ENCODE results near the gene ABCB8.
"Not testable (repeated sequence)": the region's sequence is repeated elsewhere in the genome, so short reads cannot be mapped to it uniquely, and the experiment has no call there.

ABCB8 gene

DNA sequence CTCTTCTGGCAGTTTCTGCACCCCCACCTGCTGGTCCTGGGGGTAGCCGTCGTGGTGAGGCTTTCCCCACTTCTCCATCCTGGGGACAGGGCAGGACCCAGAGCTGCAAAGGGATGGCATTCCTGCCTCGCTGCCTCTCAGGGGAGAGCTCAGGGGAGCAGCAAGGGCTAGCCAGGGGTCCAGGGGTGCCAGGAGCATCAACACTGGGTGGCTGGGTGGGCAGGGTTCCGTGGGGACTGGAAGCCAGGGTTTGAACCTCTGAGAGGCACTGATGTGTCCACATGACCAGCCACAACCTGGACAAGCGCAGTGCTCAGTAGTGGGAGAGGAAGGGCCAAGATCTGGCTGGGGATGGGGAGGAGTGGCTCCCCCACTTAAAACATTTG, 5.6 kb downstream of the ABCB8 start:
- no peak for DNase-seq (ENCODE audit: low read depth in 2 of 2, low spot score in 1 of 2)

DNA sequence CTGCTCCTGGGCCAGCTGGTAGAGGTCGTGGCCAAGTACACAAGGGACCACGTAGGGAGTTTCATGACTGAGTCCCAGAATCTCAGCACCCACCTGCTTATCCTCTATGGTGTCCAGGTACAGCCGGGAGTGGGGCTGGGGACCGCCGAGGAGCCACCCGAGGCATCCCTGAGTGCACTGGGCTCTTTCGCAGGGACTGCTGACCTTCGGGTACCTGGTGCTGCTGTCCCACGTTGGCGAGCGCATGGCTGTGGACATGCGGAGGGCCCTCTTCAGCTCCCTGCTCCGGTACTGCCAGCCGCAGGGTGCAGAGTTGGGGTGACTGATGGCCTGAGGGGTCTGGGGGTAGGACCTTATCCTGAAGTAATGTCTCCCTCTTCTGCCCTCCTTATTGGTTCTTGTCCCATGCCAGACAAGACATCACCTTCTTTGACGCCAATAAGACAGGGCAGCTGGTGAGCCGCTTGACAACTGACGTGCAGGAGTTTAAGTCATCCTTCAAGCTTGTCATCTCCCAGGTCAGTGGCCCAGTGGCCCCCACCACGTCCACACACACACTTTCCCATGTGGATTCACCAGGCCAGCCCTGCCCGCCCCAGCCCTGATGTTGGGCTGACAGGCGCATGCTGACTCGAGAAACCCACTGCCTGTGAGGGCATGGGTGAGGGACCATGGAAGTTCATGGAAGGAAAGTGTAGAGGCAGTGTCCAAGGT, 6.2 kb downstream of the ABCB8 start:
- DNase-seq (ENCODE audit: low read depth in 2 of 2, low spot score in 1 of 2) = no peak

DNA sequence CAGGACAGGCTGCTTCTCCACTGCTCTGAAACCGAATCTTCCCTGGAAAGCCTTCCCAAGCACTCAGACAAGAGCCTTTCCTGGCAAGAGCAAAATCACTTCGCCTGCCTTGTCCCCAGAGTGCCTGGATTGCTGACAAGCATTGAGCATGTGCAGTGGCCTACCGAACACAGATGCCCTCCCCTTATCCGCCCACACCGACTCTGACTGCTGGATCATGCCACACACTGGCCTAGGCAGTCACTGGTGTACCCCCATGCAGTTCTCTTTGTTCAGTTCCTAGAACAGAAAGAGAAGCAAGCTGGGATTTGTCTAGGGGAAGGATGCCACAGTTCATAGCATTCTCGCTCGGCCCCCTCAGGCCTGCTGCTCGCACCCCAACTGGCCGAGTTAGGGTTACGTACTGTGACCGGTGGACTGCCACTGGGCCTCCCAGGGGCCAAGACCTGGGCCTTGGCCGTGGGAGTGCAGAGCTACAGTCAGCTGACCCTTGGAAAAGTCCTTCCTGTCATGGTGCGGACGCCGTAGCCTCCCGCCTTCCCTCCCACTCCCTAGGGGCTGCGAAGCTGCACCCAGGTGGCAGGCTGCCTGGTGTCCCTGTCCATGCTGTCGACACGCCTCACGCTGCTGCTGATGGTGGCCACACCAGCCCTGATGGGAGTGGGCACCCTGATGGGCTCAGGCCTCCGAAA, 6.9 kb downstream of the ABCB8 start:
- no peak for DNase-seq (ENCODE audit: low read depth in 2 of 2, low spot score in 1 of 2)

DNA sequence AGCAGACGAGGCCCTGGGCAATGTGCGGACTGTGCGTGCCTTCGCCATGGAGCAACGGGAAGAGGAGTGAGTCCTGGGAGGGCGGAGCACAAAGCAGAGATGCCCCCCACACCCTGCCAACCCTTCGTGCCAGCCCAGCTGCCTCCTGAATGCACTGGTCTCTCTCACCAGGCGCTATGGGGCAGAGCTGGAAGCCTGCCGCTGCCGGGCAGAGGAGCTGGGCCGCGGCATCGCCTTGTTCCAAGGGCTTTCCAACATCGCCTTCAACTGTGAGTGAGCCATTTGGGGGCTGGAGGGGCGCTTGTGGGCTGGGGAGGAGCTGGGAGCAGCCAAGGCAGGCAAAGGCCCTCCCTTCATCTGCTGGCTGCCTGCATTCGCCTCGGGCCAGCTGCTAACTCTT, 7.7 kb downstream of the ABCB8 start:
- no peak for DNase-seq (ENCODE audit: low read depth in 2 of 2, low spot score in 1 of 2)

DNA sequence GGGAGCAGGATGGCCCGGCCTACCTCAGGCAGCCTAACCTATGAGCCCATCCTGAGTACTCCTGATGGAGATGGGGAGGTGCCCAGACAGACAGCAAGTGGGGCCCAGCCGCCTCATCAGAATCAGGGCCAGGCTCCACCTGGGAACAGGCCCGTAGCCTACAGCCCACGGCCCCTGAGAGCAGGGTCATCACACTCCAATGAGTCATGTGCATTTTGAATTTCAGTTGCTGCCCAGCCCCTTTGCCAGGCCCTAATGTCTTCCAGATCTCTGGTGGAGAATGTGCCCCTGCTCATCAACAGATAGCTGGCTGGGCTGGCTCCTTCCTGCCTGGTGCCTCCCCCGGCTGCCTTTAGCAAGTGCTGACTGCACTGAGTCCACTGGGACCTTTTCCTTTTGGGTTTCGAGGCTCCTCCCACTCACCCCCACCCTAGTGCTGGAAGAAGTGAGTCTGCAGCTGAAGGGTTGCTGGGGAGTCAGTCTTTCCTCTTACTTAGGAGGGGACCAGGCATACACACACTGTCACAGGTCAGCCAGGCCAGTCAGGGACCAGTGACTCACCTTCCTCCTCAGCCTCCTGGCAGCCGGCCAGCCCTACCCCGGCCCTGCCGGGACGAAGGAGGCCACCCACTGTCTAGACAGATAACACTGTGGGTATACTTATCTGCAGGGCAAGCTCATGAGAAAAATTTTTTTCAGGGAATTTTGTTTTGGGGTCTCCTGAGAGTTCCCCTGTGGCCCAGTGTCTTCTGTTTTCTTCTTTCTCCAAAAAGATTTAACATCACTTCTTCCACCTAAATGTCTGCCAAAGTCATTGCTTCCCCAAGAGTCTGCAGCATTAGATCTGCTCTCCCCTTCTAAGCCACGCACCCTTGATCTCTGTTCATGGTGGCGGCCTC, 10.9 kb downstream of the ABCB8 start:
- peak in 1 of 2 donors; percentile 66 for DNase-seq (ENCODE audit: low read depth in 2 of 2, low spot score in 1 of 2)

DNA sequence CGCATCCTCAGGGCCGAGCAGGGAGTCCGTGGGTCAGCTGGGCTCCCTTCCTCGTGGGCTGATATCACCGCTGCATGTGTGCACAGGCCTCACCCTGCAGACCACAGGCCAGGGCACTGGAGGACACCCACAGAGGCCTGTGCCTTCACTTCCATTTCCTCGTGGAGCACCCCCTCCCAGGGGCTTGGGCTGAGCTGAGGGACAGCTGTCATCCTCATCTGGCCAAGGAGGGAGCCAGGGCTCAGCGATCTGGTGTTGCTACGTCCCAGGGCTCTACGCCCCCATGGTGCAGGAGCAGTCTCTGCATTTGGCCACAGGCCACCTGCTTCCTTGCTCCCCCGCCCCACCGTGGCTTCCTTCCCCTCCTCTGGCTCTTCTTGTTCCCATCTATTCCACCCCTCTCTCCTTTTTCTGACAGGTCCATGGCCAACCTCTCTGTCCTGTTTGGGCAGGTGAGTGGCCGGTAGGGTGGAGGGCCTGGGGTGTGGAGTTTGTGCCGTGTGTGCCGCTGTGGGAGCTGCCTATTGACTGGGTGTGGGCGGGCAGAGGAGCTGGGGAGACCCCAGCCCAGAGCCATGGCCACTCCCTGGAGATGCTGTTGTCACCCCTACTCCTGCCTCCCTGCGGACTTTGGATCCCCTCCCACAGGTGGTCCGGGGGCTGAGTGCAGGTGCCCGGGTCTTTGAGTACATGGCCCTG, 11.7 kb downstream of the ABCB8 start:
- DNase-seq (ENCODE audit: low read depth in 2 of 2, low spot score in 1 of 2) = no peak

DNA sequence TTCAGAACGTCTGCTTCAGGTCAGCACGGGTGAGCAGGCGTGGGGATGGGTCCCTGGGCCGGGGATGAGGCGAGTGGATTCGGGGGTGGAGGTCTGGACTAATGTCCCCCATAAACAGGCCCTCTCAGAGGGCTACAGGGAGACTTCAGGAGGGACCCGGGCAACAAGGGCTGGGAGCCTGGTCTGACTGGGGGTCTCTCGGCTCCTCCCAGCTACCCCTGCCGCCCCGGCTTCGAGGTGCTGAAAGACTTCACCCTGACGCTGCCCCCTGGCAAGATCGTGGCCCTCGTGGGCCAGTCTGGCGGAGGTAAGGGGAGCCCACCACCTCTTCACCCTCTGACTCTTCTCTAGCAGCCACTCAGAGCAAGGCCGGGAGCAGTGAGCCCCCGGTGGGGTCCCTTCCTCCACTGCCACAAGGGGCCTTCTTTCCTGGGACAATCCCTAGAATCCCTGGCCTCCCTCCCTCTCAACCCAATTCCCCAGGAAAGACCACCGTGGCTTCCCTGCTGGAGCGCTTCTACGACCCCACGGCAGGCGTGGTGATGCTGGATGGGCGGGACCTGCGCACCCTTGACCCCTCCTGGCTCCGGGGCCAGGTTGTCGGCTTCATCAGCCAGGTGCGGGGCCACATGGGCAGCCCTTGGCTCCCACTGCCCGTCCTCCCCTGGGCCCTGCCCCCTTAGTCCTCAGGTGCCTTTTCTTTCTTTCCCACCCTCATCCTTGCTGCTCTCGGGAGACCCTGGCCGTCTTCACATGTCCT, 12.5 kb downstream of the ABCB8 start:
- DNase-seq (ENCODE audit: low read depth in 2 of 2, low spot score in 1 of 2) = no peak

DNA sequence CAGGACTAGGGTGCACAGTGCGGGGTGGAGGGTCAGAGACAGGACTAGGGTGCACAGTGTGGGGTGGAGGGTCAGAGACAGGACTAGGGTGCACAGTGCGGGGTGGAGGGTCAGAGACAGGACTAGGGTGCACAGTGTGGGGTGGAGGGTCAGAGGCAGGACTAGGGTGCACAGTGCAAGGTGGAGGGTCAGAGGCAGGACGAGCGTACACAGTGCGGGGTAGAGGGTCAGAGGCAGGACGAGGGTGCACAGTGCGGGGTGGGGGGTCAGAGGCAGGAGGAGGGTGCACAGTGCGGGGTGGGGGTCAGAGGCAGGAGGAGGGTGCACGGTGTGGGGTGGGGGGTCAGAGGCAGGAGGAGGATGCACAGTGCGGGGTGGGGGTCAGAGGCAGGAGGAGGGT, 15.2 kb downstream of the ABCB8 start:
- DNase-seq (ENCODE audit: low read depth in 2 of 2, low spot score in 1 of 2) = not testable (repeated sequence)

DNA sequence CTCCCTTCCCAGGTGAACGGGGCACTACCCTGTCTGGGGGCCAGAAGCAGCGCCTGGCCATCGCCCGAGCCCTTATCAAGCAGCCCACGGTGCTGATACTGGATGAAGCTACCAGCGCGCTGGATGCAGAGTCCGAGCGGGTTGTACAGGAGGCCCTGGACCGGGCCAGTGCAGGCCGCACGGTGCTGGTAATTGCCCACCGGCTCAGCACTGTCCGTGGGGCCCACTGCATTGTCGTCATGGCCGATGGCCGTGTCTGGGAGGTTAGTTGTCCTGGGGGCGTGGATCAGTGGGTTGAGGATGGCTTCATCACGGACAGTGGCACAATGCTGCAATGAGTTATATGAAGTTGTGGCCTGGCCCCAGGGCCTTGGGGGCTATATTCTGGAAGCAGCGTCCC, 15.7 kb downstream of the ABCB8 start:
- no peak for DNase-seq (ENCODE audit: low read depth in 2 of 2, low spot score in 1 of 2)

DNA sequence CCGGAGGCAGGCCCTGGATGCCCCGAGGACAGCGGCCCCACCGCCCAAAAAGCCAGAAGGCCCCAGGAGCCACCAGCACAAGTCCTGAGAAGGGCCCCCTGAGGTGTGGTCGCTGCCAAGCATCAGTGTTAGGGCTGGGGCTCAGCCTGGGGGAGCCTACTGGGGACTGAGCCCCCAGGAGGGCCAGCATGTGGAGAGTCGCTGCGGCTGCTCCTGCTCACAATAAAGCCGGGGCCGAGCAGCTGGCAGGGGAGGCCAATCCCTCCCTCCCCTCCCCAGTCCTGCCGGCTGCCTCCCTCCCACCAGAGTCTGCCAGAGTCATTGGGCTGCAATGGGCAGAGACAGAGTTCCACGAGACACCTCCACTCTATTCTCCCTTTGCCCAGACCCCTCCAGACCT, 17.0 kb downstream of the ABCB8 start:
- DNase-seq (ENCODE audit: low read depth in 2 of 2, low spot score in 1 of 2) = no peak

DNA sequence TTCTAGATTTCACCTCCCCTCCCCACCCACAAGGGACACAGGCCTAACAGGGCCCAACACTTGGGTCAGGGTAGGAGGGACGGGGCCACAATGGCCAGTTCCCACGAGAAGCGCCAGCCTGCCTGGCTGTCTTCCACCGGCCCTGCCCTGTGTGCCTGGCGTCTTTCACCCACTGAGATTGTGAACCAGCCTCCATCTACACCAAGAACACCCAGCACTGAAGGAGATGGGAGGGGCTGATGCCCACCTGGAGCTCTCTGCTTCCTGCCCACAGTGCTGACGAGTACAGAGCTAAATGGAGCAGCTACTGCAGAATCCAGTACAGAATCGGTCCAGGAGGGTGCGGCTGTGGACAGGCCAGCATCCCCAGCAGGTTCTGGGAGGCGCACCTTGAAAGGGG, 17.7 kb downstream of the ABCB8 start:
- no peak for DNase-seq (ENCODE audit: low read depth in 2 of 2, low spot score in 1 of 2)

DNA sequence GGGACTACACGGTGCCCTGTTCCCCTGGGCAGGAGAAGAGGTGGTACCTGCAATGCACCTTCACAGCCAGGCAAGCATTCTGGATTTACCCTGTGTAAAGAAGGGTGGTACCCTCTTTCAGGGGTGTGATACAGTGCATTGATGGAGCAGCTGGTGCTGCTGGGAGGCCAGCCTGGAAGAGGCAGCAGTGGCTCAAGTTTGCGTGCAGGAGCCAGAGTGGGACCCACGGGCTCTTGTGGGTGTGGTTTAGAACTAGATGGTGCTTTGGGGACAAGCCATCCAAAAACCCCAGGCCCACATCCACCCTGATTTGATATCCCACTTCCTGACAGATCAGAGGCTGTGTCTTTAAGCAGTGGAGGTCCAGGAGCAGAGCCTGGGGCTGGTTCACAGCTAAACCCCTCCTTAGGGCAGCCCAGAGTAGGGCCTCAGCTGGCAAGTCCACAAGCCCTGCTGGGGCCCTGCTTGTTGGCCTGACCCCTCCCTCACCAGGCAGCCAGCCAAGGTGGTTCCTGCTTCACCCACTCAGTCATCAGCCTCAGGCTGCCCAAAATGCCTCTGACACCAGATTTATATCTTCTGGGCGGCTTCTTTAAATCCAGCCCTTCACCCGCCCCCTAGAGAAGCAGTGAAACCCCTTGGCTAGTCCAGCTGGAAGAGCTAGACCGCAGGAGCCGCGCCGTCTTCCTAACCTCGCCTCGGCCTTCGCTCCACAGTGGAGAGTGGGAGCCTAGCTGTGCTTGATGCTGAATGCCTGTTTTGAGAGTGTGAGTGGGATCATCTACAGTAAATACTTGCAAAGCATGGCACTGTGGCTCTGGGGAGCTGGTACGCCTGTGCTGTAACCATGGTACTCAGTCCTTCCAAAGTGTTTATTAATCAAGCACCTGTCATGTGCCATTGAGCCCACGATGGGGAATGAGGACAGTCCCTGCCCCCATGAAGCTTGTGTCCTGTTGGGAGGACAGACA, 18.6 kb downstream of the ABCB8 start:
- no peak for DNase-seq (ENCODE audit: low read depth in 2 of 2, low spot score in 1 of 2)

DNA sequence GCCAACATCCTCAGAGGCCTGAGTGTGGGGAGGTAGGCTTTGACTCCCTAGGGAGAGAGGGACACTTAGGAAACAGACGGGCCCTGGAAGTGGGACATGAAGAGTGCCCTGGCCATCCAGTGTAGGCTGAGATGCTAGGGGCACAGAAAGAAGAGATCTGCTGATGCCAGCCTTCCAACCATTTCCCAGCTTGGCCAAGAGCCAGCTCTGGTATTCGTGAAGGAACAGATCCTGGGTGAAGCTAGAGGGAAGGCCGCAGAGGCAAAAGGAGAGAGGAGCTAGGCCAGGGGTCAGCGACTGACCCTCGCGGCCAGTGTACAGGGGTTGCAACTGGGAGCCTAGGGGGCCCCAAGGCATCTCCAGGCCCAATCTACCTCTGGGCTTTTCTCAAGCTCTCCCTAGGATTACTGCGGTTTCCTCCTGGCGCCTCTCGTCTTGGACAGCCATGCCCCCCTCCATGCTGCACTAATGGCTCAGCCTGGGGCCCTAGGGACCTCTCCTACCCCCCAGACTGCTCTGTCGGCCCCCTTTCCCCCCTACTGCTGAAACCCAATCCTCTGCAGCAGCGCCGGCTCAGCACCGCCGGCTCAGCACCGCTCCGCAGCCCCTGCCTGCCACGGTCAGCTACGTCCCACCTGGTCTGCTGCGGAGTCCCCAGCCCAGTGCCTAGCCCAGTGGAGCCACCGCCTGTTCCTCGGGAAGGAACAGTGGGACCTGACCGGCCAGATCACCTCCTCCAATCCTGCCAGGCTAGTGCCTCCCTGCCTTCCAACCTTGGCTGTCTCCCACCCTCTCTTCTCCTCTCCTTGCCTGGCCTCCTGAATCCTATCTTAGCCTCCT, 19.9 kb downstream of the ABCB8 start, which contains the start of gene ASIC3:
Gene ASIC3, plus strand, starts transcription at position 556 of the 840 bp plus-strand sequence. CDS start 355 bp downstream, outside the sequence.
- no peak for DNase-seq (ENCODE audit: low read depth in 2 of 2, low spot score in 1 of 2)

DNA sequence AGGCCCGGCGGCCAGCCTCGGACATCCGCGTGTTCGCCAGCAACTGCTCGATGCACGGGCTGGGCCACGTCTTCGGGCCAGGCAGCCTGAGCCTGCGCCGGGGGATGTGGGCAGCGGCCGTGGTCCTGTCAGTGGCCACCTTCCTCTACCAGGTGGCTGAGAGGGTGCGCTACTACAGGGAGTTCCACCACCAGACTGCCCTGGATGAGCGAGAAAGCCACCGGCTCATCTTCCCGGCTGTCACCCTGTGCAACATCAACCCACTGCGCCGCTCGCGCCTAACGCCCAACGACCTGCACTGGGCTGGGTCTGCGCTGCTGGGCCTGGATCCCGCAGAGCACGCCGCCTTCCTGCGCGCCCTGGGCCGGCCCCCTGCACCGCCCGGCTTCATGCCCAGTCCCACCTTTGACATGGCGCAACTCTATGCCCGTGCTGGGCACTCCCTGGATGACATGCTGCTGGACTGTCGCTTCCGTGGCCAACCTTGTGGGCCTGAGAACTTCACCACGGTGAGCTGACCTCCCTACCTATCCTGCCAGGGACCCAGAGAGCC, 20.7 kb downstream of the ABCB8 start:
- DNase-seq (ENCODE audit: low read depth in 2 of 2, low spot score in 1 of 2) = no peak

DNA sequence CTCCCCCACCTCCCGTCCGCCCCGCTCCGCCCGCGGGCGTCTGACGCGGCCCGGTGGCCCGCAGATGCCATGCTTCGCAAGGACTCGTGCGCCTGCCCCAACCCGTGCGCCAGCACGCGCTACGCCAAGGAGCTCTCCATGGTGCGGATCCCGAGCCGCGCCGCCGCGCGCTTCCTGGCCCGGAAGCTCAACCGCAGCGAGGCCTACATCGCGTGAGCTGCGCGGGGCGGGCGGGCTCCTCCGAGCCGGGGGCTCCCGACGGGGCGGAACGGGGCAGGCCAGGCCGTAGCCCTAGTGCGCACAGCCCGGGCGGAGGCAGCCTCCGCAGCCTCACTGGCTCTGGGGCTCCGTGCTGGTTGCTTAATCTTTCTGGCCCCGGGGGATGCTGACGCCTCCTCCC, 22.9 kb downstream of the ABCB8 start:
- no peak for DNase-seq (ENCODE audit: low read depth in 2 of 2, low spot score in 1 of 2)

DNA sequence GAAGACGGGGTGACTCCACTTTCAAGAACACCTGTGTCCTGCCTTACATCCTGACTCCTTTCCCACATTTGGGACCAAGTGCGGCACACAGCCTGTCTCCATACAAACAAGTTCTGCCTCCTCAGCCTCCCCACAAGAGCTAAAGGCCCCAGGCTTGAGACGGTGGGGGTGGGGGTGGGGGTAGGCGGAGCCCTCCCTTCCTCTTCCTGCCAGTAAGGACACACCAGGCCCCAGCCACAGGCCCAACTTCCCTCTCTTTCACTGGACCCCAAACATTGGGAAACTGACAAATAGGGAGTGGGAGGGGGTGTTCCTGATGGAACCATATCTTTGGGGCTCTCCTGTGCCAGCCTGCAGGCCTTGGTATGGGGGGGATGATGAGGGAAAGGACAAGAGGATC, 24.8 kb downstream of the ABCB8 start:
- no peak for DNase-seq (ENCODE audit: low read depth in 2 of 2, low spot score in 1 of 2)

DNA sequence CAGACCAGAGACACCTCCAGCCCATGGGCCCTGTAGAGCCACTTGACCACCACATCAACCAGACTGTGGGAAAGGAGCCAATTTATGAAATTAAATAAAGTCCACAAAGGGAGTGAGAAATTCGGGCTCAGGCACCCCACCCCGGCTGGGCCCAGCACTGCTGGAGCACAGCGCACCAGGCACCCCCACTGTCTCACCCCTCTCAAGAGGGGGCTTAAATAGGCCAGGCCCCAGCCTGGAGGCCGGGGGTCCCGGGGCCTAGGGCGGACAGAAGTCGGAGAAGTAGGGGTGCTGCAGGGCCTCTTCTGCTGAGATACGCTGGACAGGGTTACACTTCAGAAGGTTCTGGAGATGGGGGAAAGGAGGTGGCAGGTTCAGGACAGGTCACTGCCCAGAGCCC, 25.5 kb downstream of the ABCB8 start:
- DNase-seq (ENCODE audit: low read depth in 2 of 2, low spot score in 1 of 2) = no peak

DNA sequence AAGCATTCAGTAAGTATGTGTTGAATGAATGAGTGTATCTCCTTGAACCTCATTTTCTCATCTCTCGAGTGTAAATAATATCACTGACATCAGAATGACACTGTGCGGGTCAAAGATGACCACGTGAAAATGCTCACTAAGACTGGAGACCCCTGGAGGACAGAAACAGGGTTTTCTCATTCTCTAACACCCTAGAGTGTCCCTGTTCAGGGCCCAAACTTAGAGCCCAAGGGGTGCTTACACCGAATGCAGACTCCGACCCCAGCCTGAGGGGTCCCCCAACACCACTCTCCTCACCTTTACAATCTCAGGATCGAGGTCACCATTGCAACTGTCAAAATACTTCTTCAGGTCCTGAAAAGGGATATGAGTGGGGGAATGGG, 28.0 kb downstream of the ABCB8 start:
- no peak for DNase-seq (ENCODE audit: low read depth in 2 of 2, low spot score in 1 of 2)

Measured in stimulated activated CD8-positive, alpha-beta memory T cell treated with anti-CD3 and anti-CD28 coated beads, Interleukin-4, amount 100 ng/mL, for 4 hours (primary cell).